Activated CD4-positive, alpha-beta memory T cell treated with anti-CD3 and anti-CD28 coated beads, Interleukin-2, amount 10 ng/mL, durations not matched to agents 7 days and 5 days (primary cell): ENCODE measurements around the gene MT1M. TPM values are rescaled to one million over a fixed set of nuclear protein-coding genes. Genes with fewer than 3 reads are reported as not detected.
"Not testable (repeated sequence)": the region's sequence is repeated elsewhere in the genome, so short reads cannot be mapped to it uniquely, and the experiment has no call there.

Experiments used
- CTCF ChIA-PET: fragments of 350-600 bp; sonication (Branson Sonifier 250); formaldehyde crosslinking; loops from one replicate; lab custom pipeline; 2021; ENCODE audit warnings: antibody characterized with exemption, inconsistent platforms; lab: Charles Lee
- POLR2A ChIA-PET: fragments of 350-600 bp; sonication (Branson Sonifier 250); formaldehyde crosslinking; loops from one replicate; lab custom pipeline; 2021; ENCODE audit warnings: antibody characterized with exemption; lab: Charles Lee
- DNase-seq: peaks from one replicate; pipeline ENCODE4 v3.0.0-alpha.2; 2020
- H3K27ac Mint-ChIP-seq: one replicate; pipeline ENCODE4 v1.8.0; 2021; ENCODE audit warnings: mild to moderate bottlenecking, mixed read lengths
- H3K27me3 Mint-ChIP-seq: one replicate; pipeline ENCODE4 v1.8.0; 2021; ENCODE audit warnings: mixed read lengths
- H3K36me3 Mint-ChIP-seq: one replicate; pipeline ENCODE4 v1.8.0; 2021; ENCODE audit warnings: low read depth, mixed read lengths
- H3K4me1 Mint-ChIP-seq: one replicate; pipeline ENCODE4 v1.8.0; 2021; ENCODE audit warnings: mixed read lengths
- H3K4me3 Mint-ChIP-seq: one replicate; pipeline ENCODE4 v1.8.0; 2021; ENCODE audit warnings: mild to moderate bottlenecking, mixed read lengths
- H3K9me3 Mint-ChIP-seq: one replicate; pipeline ENCODE4 v1.8.0; 2021; ENCODE audit warnings: mixed read lengths
- total RNA-seq, 2 experiments: library from RNA; stranded (reverse); gene quantifications; one replicate each; pipeline ENCODE4 v1.2.3, GENCODE V29; 2021

Gene MT1M
- total RNA-seq, 2 experiments from 2014 or later = not detected

- peaks cover 54% of the 10 kb centered on the region for H3K27me3 Mint-ChIP-seq
- POLR2A ChIA-PET, CTCF ChIA-PET, H3K9me3 Mint-ChIP-seq, H3K27ac Mint-ChIP-seq, H3K4me3 Mint-ChIP-seq, DNase-seq, H3K36me3 Mint-ChIP-seq: not testable (repeated sequence)
- H3K4me1 Mint-ChIP-seq = peaks cover 35% of the 10 kb centered on the region
These were observed 33.1 kb downstream of the MT1M start for GRCh38 chr16:56665286-56666261.

- ChIA-PET POLR2A (interaction anchor here (1.3 kb wide), 3 partner anchors 11 to 86 kb away, joined by 4 to 5 read pairs (median 4); partner anchors contain the start of gene MT1X), CTCF (no interaction called here)
- Mint-ChIP-seq H3K4me3 (peak within 1 kb of the TSS; percentile 32), H3K27ac (no peak within 1 kb of the TSS), H3K4me1 (peaks cover 28% of the 10 kb centered on the region), H3K27me3 (peaks cover 76% of the 10 kb centered on the region), H3K9me3 (no peaks in the 10 kb centered on the region), H3K36me3 (no peaks in the 10 kb centered on the region)
- DNase-seq = peak; percentile 44
These were observed 35.4 kb downstream of the MT1M start, which contains the start of gene MT1G for GRCh38 chr16:56667581-56668571. Gene MT1G (minus strand): TSS chr16:56668065. CDS start chr16:56667993, 72 bp downstream.

GRCh38 chr16:56669005-56669839 lies 36.8 kb downstream of the MT1M start, which contains the start of gene MT1H:
Gene MT1H (plus strand): TSS chr16:56669814. CDS start chr16:56669885, 71 bp downstream.
- Mint-ChIP-seq H3K4me3 (no peak within 1 kb of the TSS), H3K9me3 (no peaks in the 10 kb centered on the region), H3K27ac (no peak within 1 kb of the TSS), H3K4me1 (peaks cover 24% of the 10 kb centered on the region), H3K36me3 (no peaks in the 10 kb centered on the region), H3K27me3 (peaks cover 83% of the 10 kb centered on the region)
- ChIA-PET CTCF (interaction anchor here (1.4 kb wide), 1 partner anchor 33 kb away, joined by 5 read pairs; no protein-coding TSS in a partner anchor), POLR2A (interaction anchor here (1.3 to 2.0 kb wide), 2 partner anchors 10 to 13 kb away, joined by 4 to 8 read pairs; partner anchors contain the start of gene MT1X)
- DNase-seq = no peak

- ChIA-PET CTCF (interaction anchor here (1.0 to 1.4 kb wide), 2 partner anchors 32 kb away, joined by 5 read pairs; no protein-coding TSS in a partner anchor), POLR2A (interaction anchor here (2.0 kb wide), 1 partner anchor 12 kb away, joined by 8 read pairs; the partner anchor contains the start of gene MT1X)
- no peak overlapping the region for H3K27ac Mint-ChIP-seq
- peaks cover 25% of the 10 kb centered on the region for H3K4me1 Mint-ChIP-seq
- no peaks in the 10 kb centered on the region for H3K9me3 Mint-ChIP-seq
- no peaks in the 10 kb centered on the region for H3K36me3 Mint-ChIP-seq
- no peak for DNase-seq
- no peak overlapping the region for H3K4me3 Mint-ChIP-seq
- H3K27me3 Mint-ChIP-seq = peaks cover 85% of the 10 kb centered on the region
These were observed 37.6 kb downstream of the MT1M start for GRCh38 chr16:56669840-56670619.

GRCh38 chr16:56670620-56670934 lies 38.1 kb downstream of the MT1M start:
- Mint-ChIP-seq H3K4me1 (peaks cover 28% of the 10 kb centered on the region), H3K27ac (no peak overlapping the region), H3K27me3 (peaks cover 85% of the 10 kb centered on the region), H3K36me3 (no peaks in the 10 kb centered on the region), H3K4me3 (no peak overlapping the region), H3K9me3 (no peaks in the 10 kb centered on the region)
- ChIA-PET POLR2A (interaction anchor here (2.0 kb wide), 1 partner anchor 12 kb away, joined by 8 read pairs; the partner anchor contains the start of gene MT1X), CTCF (interaction anchor here (1.0 kb wide), 1 partner anchor 31 kb away, joined by 5 read pairs; no protein-coding TSS in a partner anchor)
- no peak for DNase-seq

- CTCF ChIA-PET = interaction anchor here (1.6 kb wide), 1 partner anchor 29 kb away, joined by 5 read pairs; no protein-coding TSS in a partner anchor
- H3K27ac Mint-ChIP-seq, H3K9me3 Mint-ChIP-seq, H3K36me3 Mint-ChIP-seq, POLR2A ChIA-PET, DNase-seq, H3K4me3 Mint-ChIP-seq: not testable (repeated sequence)
- Mint-ChIP-seq H3K4me1 (peaks cover 36% of the 10 kb centered on the region), H3K27me3 (peaks cover 82% of the 10 kb centered on the region)
These were observed 39.2 kb downstream of the MT1M start for GRCh38 chr16:56671691-56672090.

GRCh38 chr16:56672171-56672570 lies 39.7 kb downstream of the MT1M start:
- H3K9me3 Mint-ChIP-seq, H3K4me3 Mint-ChIP-seq, DNase-seq, H3K27ac Mint-ChIP-seq, POLR2A ChIA-PET, H3K36me3 Mint-ChIP-seq: not testable (repeated sequence)
- H3K27me3 Mint-ChIP-seq = peaks cover 78% of the 10 kb centered on the region
- CTCF ChIA-PET = interaction anchor here (1.0 to 1.6 kb wide), 2 partner anchors 29 to 96 kb away, joined by 3 to 5 read pairs; no protein-coding TSS in a partner anchor
- H3K4me1 Mint-ChIP-seq = peaks cover 36% of the 10 kb centered on the region

GRCh38 chr16:56672761-56673536 lies 40.5 kb downstream of the MT1M start:
- CTCF ChIA-PET = interaction anchor here (0.8 to 1.7 kb wide), 5 partner anchors 12 to 116 kb away, joined by 3 to 8 read pairs (median 3); no protein-coding TSS in a partner anchor
- Mint-ChIP-seq H3K36me3 (no peaks in the 10 kb centered on the region), H3K4me3 (no peak overlapping the region), H3K9me3 (no peaks in the 10 kb centered on the region), H3K27me3 (peaks cover 72% of the 10 kb centered on the region), H3K27ac (no peak overlapping the region), H3K4me1 (peaks cover 30% of the 10 kb centered on the region)
- DNase-seq = no peak
- POLR2A ChIA-PET = interaction anchor here (0.6 to 0.8 kb wide), 2 partner anchors 11 to 29 kb away, joined by 3 read pairs; no protein-coding TSS in a partner anchor

GRCh38 chr16:56673921-56674320 lies 41.5 kb downstream of the MT1M start:
- H3K27ac Mint-ChIP-seq = no peak overlapping the region
- no peaks in the 10 kb centered on the region for H3K9me3 Mint-ChIP-seq
- CTCF ChIA-PET = interaction anchor here (1.0 to 1.7 kb wide), 3 partner anchors 28 to 254 kb away, joined by 3 to 8 read pairs (median 3); no protein-coding TSS in a partner anchor
- POLR2A ChIA-PET = interaction anchor here (0.6 to 1.1 kb wide), 2 partner anchors 8 to 10 kb away, joined by 3 to 5 read pairs; partner anchors contain the start of gene MT1X
- H3K27me3 Mint-ChIP-seq = peaks cover 64% of the 10 kb centered on the region
- H3K36me3 Mint-ChIP-seq = no peaks in the 10 kb centered on the region
- no peak overlapping the region for H3K4me3 Mint-ChIP-seq
- DNase-seq = no peak
- peaks cover 22% of the 10 kb centered on the region for H3K4me1 Mint-ChIP-seq

- Mint-ChIP-seq H3K4me1 (peaks cover 18% of the 10 kb centered on the region), H3K27me3 (peaks cover 58% of the 10 kb centered on the region)
- H3K36me3 Mint-ChIP-seq, H3K9me3 Mint-ChIP-seq, H3K27ac Mint-ChIP-seq, H3K4me3 Mint-ChIP-seq, DNase-seq: not testable (repeated sequence)
- POLR2A ChIA-PET = interaction anchor here (1.1 kb wide), 1 partner anchor 8 kb away, joined by 5 read pairs; the partner anchor contains the start of gene MT1X
- CTCF ChIA-PET = interaction anchor here (1.2 to 1.7 kb wide), 2 partner anchors 27 to 253 kb away, joined by 3 to 8 read pairs; no protein-coding TSS in a partner anchor
These were observed 42.1 kb downstream of the MT1M start for GRCh38 chr16:56674570-56674969.
